Measurements from ENCODE around the gene TUBGCP6.

- TF ChIP-seq CTCF (IDR thresholded peaks at IDR 0.05 in 2 of 3, conservative IDR thresholded peaks at IDR 0.05 in 1 of 3; ENCODE audit: borderline replicate concordance in 1 of 3, insufficient read depth in 1 of 3, low read depth in 2 of 3, low read length in 2 of 3) (no peak), CBX3 (IDR thresholded peaks at IDR 0.05; ENCODE audit: low read depth) (no peak), POLR2A (IDR thresholded peaks at IDR 0.05; ENCODE audit: borderline replicate concordance, extremely low read depth, insufficient read depth, insufficient read length) (no peak), SIN3A (IDR thresholded peaks at IDR 0.05; ENCODE audit: low read depth) (no peak), EZH2 (IDR thresholded peaks at IDR 0.05) (no peak), POLR2AphosphoS5 (IDR thresholded peaks at IDR 0.05; ENCODE audit: low read depth, low read length) (0 out of 2 replicates have a peak, but pooled peaks have one; percentile 10), ZNF274 (IDR thresholded peaks at IDR 0.05; ENCODE audit: low read depth, low read length) (no peak), YY1 (IDR thresholded peaks at IDR 0.05; ENCODE audit: extremely low read depth, insufficient replicate concordance, low read depth, low read length) (no peak)
Observed at GRCh38 chr22:50169774-50170341, 75.0 kb downstream of the TUBGCP6 start.

Measured in HCT116 (cell line).